Suppressor macrophage treated with lipopolysaccharide for 1 hour (primary cell): ENCODE measurements around the gene DNAJC30.
"Not testable (repeated sequence)": the region's sequence is repeated elsewhere in the genome, so short reads cannot be mapped to it uniquely, and the experiment has no call there.

ENCODE experiments used
- DNase-seq, 3 donors: peaks; one replicate each; pipeline ENCODE4 v3.0.0-alpha.2; 2020 to 2022

Gene DNAJC30

DNA sequence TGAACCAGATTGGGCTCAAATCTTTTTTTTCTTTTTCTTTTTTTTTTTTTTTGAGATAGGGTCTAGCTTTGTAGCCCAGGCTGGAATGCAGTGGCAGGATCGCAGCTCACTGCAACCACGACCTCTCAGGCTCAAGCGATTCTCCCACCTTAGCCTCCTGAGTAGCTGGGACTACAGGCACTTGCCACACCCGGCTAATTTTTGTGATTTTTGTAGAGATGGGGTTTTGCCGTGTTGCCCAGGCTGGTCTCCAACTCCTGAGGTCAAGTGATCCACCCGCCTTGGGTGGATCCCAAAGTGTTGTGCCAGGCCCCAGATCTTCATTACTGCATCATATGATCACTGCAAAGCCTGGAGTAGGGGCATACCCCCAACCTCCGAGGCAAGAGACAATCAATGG is 2.8 kb downstream of the DNAJC30 start:
- no peak for DNase-seq

DNA sequence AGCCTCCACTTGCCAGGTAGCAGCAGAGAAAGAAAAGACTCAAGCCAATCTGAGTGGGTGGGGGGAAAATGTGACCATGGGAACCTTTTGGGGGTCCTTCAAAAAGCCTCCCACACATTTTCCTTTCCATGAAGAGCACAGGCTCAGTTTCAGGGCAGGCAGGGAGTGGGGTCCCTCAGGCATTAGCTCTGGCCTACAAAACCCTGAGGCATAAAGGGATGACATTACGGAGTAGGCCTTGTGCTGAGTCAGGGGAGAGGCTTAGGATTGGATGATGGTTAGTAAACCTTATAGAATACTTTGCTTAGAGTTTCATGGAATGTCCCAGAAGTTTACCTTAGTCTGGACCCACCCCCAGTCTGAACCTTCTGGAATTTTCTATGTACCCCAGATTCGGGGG is 3.5 kb downstream of the DNAJC30 start:
- DNase-seq = no peak

- no peak for DNase-seq
These were observed 4.4 kb downstream of the DNAJC30 start for GRCh38 chr7:73678862-73679261.

GRCh38 chr7:73676062-73676461 is 7.2 kb downstream of the DNAJC30 start:
- not testable (repeated sequence) for DNase-seq

GRCh38 chr7:73674468-73675124 is 8.7 kb downstream of the DNAJC30 start:
- no peak for DNase-seq

- DNase-seq = no peak
These were observed 11.3 kb downstream of the DNAJC30 start for GRCh38 chr7:73671857-73672445.

- DNase-seq = no peak
These were observed 12.0 kb downstream of the DNAJC30 start for GRCh38 chr7:73671322-73671661.

DNA sequence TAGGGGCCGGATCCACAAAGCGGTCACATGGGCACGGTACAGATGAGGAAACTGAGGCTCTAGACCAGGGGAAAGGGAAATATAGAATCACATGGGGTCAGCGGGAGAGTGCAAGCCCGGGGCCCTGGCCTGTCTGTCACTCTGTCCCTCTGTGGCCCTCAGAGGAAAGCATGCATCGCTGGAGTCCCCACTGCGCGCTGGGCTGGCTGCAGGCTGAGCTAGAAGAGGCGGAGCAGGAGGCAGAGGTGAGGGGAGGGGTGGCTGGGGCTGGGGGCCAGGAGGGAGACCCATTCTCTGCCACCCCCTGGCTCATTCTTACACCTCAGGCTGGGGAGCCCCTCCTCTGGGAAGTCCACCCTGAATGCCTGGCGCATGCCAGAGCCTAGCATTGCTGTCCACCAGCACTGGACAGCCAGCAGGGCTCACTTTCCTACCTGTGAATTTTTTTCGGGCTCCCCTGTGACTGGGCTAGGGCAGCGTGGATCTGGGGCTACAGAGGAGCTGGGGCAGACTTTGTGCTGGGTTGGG is 13.3 kb downstream of the DNAJC30 start:
- DNase-seq = no peak

GRCh38 chr7:73669288-73669701 is 14.0 kb downstream of the DNAJC30 start:
- no peak for DNase-seq

DNA sequence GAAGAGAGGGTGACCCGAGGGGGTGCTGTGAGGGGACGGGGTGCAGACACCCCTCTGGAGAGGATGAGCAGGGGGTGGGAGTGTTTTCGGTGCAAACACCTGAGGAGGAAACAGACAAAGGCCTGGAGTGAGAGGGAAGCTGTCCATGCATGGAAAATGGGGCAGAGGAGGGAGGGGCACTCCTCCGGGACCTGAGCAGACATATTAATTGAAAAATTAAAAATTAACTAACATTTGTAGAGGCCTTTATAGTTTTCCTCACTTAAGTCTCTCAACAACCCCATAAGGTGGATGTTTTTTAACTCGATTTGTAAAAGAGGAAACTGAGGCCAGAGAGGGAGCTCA is 14.4 kb downstream of the DNAJC30 start:
- no peak for DNase-seq

DNA sequence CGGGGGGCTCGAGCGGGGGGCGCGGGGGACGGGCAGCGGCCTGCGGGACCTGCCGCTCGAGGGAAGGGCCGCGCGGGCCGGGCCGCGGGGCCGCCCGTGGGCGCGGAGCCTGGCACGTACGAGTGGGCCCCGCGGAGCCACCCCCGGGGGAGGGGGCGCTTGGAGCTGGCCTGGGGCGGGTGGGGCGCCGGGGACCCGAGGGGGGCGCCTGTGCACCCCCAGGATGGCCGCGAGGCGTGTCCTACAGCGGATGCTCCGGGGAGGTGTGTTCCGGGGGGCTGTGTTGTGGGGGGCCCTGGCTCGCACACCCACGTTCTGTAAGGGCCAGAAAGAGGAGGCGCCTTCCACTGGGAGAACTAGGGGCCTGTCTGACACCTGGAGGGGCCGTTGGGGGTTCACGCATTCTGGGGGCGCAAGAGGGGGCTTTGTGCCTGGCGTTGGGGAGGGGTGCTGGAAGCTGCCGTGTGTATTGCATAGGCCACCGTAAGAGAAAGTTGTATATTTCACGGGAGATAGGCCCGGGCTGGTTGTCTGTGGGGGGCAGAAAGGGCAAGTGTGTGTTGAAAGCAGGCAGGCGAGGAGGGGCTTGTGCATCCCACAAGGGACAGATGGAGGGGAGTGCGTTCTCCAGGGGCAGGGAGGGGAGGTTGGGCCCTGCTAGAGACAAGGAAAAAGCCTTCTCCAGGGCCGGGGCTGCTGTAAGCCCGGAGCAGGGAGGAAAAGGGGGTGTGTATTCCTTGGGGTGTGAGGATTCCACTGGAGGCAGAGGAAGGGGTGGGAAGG is 15.0 kb downstream of the DNAJC30 start:
- DNase-seq = no peak

DNA sequence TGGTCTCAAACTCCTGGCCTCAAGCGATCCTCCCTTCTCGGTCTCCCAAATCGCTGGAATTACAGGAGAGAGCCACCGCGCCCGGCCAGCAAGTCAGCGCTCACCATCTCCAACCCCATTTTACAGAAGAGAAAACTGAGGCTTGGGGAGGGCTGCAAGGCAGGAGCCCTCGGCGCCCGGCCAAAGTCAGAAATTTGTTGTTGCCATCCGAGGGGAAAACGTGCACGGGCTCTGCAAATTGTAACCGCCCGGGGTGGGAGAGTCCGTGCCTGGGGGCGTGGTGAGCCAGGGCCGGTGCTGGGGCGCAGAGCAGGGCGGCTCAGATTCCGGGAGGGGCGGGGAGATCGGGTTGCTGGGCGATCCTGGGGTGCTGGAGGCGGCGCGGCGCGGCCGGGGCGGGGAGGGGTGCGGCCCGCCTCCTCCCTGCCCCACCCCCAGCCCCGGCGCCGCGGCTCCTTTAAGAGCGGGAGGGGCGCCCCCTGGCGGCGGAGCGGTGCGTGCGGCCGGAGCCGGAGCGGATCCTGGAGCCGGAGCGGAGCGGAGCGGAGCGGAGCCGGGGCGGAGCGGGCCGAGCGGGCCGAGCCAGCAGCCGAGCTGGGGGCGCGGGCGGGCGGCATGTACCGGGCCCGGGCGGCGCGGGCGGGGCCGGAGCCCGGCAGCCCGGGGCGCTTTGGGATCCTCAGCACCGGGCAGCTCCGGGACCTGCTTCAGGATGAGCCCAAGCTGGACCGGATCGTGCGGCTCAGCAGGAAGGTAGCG is 15.7 kb downstream of the DNAJC30 start, which contains the start of gene VPS37D:
VPS37D (plus strand) TSS at position 488 of the 759 bp plus-strand sequence; CDS start at position 616, 128 bp downstream.
- DNase-seq = peak; percentile 89 to 99 (median 96)

- no peak for DNase-seq
These were observed 20.2 kb downstream of the DNAJC30 start for GRCh38 chr7:73663033-73663432.

DNA sequence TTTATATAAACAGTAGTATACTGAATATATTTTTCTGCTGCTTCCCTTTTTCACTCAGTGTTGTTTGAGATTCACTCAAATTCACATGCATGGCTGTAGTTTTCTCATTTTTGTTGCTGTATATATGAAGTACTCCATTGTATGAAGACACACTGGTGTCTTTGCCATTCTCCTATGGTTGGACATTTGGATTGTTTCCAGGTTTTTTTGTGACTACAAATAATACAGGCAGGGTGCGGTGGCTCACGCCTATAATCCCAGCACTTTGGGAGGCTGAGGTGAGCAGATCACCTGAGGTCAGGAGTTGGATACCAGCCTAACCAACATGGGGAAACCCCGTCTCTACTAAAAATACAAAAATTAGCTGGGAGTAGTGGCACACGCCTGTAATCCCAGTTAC is 22.7 kb downstream of the DNAJC30 start:
- DNase-seq = not testable (repeated sequence)

- DNase-seq = no peak
These were observed 23.3 kb downstream of the DNAJC30 start for GRCh38 chr7:73659983-73660382.

DNA sequence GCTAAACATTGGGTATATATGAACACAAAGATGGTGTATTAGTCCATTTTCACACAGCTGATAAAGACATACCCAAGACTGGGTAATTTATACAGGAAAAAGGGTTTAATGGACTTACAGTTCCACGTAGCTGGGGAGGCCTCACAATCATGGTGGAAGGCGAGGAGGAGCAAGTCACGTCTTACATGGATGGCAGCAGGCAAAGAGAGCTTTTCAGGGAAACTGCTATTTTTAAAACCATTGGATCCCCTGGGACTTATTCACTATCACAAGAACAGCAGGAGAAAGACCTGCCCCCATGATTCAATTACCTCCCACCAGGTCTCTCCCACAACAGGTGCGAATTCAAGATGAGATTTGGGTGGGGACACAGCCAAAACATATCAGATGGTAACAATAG is 27.9 kb downstream of the DNAJC30 start:
- DNase-seq = not testable (repeated sequence)

GRCh38 chr7:73652541-73652949 is 30.7 kb downstream of the DNAJC30 start:
- no peak for DNase-seq

DNA sequence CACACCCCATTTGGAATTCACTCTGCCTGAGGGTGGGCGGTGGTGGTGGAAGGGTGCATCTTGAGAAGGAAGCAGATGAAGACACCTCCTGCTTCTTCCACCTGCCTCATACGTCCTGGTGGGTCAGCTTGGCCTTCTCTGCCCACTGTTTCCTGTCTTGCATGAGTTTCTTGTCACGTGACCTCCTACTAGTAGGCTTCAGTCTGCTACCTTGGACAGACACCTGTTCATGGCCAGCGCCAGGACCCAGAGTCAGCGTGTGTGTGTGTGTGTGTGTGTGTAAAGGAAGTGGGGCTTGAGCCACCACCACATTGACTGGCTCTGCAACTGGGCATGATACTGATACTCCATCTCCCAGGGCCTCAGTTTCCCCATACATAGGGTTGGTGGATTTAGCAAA is 32.7 kb downstream of the DNAJC30 start:
- DNase-seq = no peak

DNA sequence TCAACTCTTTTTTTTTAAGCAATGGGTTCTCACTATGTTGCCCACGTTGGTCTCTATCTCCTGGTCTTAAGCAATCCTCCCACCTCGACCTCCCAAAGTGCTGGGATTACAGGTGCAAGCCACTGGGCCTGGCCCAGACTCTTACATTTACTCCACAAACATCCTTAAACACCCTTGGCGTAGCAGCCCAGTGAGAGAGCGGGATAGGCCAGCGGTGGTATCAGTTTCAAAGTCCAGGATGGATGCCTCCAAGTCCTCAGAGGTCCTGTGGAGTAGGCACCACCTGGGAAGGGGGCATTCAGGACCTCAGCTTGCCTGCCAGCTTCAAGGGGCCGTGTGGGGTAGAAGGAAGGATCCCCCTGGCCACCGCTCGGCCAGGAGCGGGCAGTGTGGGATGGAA is 33.7 kb downstream of the DNAJC30 start:
- DNase-seq = no peak

DNA sequence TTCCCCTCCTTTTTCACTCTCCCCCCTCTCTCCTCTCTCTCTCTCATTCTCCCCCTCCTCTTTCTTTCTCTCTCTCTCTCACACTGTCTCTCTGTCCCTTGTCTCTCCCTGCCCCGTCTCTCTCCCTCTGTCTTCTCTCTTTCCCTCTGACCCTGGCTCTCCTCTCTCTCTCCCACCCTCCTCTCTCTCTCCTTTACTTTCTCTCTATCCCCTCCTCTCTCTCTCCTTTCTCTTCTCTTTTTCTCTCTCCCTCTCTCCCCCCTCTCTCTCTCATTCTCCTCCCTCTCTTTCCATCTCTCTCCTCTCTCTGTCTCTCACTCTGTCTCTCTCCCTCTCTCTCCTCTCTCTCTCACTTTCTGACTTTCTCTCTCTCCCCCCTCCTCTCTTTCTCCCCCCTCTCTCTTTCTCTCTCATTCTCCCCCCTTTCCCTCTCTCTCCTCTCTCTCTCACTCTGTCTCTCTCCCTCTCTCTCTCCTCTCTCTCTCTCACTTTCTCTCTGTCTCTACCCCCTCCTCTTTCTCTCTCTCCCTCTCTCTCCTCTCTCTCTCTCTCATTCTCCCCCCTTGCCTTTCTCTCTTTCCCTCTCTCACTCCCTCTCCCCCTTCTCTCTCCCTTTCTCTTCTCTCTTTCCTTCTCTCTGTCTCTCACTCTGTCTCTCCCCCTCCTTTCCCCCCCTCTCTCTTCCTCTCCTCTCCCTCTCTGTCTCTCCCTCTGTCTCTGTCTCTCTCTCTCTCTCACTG is 34.5 kb downstream of the DNAJC30 start:
- no peak for DNase-seq

DNA sequence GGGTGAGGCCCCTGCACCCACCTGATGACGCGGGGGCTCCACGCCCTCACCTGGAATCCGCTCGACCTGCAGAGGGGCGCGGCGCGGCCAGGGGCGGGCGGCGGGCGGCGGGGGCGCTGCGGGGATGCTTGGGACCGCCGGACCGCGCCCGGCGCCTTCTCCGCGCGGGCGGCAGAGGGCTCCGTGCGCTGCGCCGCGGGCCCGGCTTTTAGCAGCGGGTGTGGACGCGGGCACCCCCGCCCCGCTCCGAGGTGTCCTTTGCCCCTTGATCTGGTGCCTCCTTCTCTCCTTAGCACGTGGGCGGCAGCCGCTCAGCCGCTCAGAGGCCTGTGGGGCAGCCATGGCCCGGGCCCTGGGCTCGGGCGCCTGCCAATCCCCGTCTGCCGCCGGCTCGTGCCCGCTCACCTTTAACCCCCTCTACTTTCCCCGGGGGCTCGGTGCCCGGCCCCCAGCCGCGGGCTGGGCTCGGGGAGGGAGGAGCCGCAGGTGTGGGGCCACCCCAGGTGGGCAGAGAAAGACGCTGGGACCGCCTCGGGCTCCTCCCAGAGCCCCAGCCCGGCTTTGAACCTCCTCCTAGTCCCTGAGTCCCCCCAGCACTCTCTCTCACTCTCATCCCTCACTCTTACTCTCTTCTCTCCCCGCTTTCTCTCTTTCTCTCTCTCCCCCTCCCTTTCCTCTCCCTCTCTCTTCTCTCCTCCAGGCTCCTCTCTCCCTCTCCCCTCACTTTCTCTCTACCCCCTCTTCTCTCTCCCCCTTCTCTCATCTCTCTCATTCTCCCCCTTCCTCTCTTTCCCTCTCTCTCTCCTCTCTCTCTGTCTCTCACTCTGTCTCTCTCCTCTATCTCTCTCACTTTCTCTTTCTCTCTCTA is 35.3 kb downstream of the DNAJC30 start:
- peak in 2 of 3 donors; percentile 47 to 63 for DNase-seq
